Pulmonary artery endothelial cell (primary cell): ENCODE results near the gene TMBIM6. TPM values are rescaled to one million over a fixed set of nuclear protein-coding genes. Genes with fewer than 3 reads are reported as not detected.

Experiments used
- DNase-seq: peaks from one replicate; pipeline ENCODE4 v3.0.0-alpha.2; 2011; ENCODE audit warnings: low read depth, low spot score
- total RNA-seq: library from RNA; depleted of rRNA; stranded (reverse); fragments of >200 nt; gene quantifications from 2 replicates; pipeline ENCODE4 v1.2.3, GENCODE V29; 2014

The TMBIM6 gene
- total RNA-seq, 1 donor from 2014 or later, result 333 TPM

DNA sequence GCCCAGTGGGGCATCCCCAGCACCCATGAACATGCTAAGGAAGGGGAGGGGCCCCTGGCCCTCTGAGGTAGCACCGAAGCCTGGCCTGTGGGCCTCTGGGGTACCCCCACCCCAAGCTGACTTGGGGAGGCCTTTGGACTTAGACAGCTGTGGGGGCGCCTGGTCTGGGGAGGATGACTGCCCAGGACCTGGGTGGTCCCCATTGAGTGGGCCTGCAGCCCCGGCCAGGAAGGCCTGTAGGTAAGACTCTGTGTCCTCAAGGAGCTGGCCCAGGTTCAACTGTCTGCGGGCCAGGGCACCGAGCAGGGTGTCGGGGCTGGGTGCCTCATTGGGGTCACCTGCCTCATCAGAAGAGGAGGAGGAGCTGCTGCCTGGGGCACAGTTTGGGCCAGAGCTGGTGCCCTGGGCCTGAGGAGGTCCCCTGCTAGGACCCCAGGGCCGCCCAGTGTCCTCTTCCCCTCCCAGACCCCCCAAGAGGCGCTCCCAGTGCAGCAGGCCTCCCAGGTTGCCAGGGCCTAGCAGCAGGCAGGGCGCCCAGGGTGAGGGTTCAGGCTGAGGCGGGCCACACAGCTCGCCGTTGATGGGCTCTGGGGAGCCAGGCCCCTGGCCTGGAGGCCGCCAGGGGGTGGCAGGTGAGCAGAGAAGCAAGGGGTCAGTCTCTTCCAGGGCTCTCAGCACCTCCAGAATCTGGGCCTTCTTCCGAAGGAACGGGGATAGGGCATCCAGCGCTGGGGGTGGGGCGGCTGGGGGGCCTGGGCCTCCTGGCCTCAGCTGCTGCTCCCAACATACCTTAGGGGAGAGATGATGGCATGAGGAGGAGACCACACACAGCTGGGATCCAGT lies 55.5 kb downstream of the TMBIM6 start:
- DNase-seq, result no peak

- no peak for DNase-seq
Observed at GRCh38 chr12:49797449-49797776, 56.1 kb downstream of the TMBIM6 start.

- no peak for DNase-seq
Observed at GRCh38 chr12:49798248-49798647, 56.9 kb downstream of the TMBIM6 start.

DNA sequence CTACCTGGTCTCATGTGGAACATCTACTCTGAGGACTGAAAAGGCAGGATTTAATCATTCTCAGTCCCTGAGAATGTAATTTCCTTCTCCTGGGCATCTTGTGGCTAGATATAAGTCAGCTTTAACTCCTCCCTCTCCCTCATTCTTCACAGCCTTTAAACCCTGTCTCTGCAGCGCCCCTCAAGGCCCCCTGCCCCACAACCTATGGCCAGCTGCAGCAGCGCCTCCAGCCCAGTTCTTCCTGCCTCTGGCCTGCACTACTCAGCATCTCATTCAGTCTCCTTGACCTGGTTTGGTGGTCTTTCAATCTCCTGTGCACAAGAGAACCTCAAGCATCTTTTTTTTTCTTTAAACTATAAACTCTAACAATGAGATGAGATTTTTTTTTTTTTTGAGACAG lies 57.6 kb downstream of the TMBIM6 start:
- DNase-seq, result no peak

- no peak for DNase-seq
Observed at GRCh38 chr12:49800421-49801140, 59.2 kb downstream of the TMBIM6 start.

DNA sequence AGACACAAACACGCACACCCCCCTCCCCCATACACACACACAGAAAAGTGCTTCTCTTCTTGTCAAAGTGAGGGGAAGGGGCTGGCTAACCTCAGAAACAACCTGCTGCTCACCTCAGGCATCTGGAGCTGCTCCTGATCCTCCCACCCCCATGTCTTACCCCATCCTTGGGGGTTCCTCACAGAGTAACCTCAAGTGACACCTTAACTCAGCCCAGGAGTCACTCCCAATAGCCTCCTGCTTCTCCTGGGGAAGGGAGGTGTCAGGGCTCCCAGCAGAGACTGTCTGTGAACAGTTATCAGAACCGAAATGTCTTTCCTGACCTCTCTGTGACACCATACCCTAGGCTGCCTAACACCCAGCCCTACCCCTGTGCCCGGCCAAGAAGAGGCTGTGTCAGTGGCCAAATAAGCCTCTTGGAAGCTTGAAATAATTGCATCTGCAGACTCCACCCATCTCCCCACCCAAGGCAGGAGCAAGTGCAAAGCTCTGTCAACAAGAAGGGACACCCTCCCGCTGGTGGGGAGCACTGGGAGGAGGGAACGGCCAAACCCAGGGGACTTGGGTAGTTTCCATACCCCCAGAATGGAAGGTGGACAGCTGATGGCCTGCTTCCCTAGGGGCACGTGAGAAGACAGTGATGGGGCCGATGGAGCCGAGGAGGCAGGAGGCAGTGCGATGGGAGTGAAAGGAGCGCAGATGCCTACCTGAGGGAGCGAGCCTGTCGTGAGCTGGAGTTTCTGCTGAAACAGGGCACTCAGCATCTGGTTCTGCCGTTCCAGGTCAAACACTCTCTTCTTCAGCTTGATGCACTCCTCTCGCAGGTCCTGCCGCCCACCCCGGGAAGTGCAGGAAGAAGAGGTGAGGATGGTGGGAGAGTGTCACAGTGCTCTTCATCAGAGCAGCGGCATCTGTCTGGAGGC lies 60.0 kb downstream of the TMBIM6 start:
- DNase-seq, result no peak

- DNase-seq, result no peak
Observed at GRCh38 chr12:49803693-49804450, 62.5 kb downstream of the TMBIM6 start.

DNA sequence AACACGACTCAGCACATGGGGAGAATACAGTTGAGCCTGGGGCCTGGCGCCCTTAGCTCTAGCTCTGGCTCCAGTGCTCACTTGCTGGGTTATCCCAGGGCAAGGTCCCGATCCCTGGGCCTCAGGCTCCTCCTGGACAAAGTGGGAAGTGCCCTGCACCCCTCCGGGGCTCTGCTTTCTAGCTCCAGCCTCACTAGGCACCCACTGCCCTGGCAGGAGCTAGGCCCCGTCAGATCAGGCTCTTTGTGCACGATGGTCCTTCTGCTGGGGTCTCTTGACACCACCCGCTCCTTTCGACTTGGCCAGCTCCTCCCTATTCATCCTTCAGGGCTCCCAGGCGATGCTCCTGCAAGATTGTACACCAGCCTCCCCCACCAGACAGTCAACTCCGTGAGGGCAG lies 63.5 kb downstream of the TMBIM6 start:
- DNase-seq, result no peak

- no peak for DNase-seq
Observed at GRCh38 chr12:49805409-49805808, 64.1 kb downstream of the TMBIM6 start.

DNA sequence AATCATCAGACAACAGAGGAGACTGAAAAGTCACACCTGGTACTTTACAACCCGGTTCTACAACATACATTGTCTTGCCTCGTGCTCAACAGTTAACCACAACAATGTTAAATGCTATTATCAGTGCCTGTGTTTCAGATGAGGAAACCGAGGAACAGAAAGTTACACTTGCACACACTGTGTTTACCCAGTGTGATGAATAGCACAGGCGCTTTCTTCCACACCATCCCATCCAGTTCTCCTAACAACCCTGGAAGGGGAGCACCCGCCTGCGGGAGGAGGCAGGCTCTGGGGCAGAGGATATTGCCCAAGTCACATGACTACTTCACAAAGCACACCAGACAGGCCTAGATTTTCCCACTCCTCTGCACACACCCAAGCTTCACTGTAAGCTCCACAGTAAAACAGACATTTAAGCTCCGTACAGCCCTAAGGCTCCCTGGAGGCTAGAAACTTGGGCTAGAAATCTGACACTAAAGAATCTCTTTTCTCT lies 65.0 kb downstream of the TMBIM6 start:
- no peak for DNase-seq

GRCh38 chr12:49806877-49807276 lies 65.5 kb downstream of the TMBIM6 start:
- DNase-seq, result no peak

DNA sequence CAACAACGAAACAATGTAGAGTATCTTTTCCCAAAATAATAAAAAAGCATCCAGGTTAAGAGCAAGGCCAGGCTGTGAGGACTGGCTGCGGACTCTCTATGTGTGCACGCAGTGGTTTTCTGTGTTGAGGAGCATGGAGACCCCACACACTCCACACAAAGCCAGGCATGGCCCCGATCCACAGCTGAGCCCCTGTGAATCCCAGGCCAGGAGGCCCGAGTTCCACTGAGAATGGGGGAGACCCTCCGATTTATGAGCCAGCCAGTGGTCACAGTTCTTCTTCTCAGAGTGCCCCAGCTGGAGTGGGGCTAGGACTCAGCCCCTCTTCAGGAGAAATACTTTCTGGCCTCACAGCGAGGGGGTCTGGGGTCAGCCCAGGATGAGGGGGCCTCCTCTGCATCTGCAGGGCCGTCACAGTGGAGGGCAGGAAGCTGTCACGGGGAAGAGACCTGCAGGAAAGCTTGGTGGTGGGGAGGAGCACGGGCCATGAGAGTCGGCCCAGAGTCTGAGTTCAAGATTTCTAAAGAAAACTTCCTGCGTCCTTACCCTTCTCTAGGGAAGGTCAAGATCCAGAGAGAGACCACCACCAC lies 66.7 kb downstream of the TMBIM6 start:
- no peak for DNase-seq

GRCh38 chr12:49808686-49809380 lies 67.5 kb downstream of the TMBIM6 start:
- no peak for DNase-seq

DNA sequence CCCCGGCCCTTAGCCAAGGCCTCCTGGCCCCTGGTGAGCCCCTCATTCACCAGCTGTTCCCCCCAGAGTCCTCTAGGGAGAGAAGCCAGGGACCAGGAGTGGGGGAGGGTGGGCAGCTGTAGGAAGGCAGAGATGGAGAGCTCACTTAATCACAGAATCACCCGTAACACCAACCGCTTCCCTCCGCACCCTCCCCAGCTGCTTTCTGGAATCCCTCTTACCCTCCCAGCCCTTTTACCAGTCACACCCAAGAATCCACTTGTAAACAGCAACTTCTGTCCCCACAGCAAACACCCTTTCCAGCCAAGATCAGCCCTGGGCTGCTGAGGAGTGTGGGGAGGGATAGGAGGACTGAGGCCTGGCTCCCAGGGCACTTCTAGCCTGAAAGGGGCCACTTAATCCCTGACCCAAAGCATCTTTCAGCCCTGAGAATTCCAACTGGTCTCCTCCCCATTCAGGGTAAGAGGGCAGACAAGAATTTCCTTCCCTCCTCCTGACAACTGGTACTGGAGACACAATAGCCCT lies 68.1 kb downstream of the TMBIM6 start:
- no peak for DNase-seq

DNA sequence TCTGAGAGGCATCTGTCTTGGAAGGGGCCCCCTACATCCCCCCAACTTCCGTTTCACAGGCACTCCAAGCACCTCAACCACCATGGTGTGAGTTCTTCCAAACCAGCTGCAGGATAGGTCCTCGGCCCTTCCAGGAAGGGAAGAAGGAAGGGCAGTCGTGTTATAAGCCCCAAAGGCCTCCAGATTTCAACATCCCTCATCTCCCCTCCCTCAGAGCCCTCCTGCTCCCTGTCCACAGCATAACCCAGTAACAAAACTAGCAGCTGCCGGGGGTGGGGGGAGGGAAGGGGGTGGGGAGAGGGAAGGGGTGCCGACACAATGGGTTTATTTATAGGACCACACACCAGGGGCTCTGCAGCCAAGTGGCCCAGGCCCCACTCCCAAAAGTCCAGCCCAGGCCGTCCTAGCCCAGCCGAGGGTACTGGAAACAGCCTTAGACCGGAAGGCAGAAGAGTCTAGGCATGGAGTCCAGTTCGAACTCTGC lies 68.6 kb downstream of the TMBIM6 start:
- DNase-seq, result no peak

DNA sequence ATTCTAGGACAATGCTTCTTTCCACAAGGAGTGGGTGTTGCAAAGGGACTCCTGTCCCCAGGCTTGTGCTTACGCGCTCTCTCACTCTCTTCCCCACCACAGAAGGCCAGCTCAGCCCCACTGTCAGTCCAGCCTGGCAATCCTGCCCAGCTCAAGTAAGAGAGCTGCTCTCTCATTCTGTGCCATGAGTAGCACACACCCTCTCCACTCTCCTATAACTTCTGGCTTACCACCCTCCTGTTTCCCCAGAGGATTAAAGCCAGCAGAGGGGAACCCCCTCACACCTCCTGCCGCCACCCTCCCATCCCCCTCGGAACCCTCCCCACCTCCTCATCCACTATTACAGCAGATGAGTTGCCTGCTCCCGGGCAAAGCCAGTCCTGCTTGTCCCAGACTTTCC lies 69.8 kb downstream of the TMBIM6 start:
- DNase-seq, result no peak

DNA sequence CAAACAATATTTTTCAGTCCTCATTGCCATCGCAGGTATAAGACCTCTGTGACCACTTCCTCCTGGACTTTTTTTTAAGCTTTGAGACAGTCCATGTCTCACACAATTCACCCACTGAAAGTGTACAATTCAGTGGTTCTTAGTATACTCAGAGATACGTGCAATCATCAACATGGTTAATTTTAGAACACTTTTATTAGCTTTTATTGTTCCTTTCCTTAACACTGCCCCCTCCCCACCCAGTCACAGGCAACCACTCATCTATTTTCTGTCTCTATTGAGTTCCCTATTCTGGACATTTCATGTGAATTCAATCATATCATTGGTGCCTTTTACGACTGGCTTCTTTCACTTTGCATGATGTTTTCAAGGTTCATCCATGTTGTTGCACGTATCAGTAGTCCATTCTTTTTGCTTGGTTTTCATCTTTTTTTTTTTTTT lies 70.6 kb downstream of the TMBIM6 start:
- no peak for DNase-seq

GRCh38 chr12:49813131-49813530 lies 71.8 kb downstream of the TMBIM6 start:
- DNase-seq, result no peak
